HCT116 (cell line): ENCODE data around the gene CENPS. TPM values are rescaled to one million over a fixed set of nuclear protein-coding genes. Genes with fewer than 3 reads are reported as not detected.

Source experiments
- ATAC-seq: fragments of 200-7000 bp; cut with Tn5 transposase; 2 replicates; pipeline ENCODE4 v1.9.1; 2020; ENCODE audit warnings: mild to moderate bottlenecking, moderate library complexity
- BruUV-seq: library from RNA; stranded (reverse); fragments of 400-500 nt; replicated peaks from 2 replicates; lab custom pipeline; 2021; lab: Mats Ljungman, UMichigan
- CTCF ChIA-PET: fragments of 300-600 bp; sonication (Branson Sonifier 250); formaldehyde crosslinking; loops from one replicate; lab custom pipeline; 2021; ENCODE audit warnings: antibody characterized with exemption; lab: Charles Lee
- POLR2A ChIA-PET: fragments of 300-600, 350-600 bp; sonication (Branson Sonifier 250); formaldehyde crosslinking; loops from one replicate; lab custom pipeline; 2021; ENCODE audit warnings: antibody characterized with exemption; lab: Charles Lee
- RAD21 ChIA-PET, 2 experiments: fragments of 300-600 bp; sonication (Branson Sonifier 250); formaldehyde crosslinking; loops; one replicate each; lab custom pipeline; 2023; ENCODE audit warnings: low total read pairs in 2 of 2; ENCODE audit not compliant: uncharacterized antibody in 2 of 2, unreplicated experiment in 2 of 2, low non-redundant PET in 1 of 2; lab: Charles Lee
- DNase-seq: peaks from one replicate; pipeline ENCODE4 v3.0.0-alpha.2; 2010; ENCODE audit warnings: low read depth, low spot score
- H2AFZ ChIP-seq: fragments of 200-600 bp; shearing (Covaris generic), sonication (generic); 2 replicates; pipeline ENCODE4 v1.6.1; 2017; ENCODE audit warnings: low read depth, mixed run types, mixed read lengths, antibody characterized with exemption, low read length; ENCODE audit not compliant: poor library complexity, severe bottlenecking
- H3K27ac ChIP-seq: 2 replicates; pipeline ENCODE4 v1.5.1; 2012; ENCODE audit warnings: low read depth, low read length
- H3K27me3 ChIP-seq: fragments of 200-600 bp; sonication (generic); 2 replicates; pipeline ENCODE4 v1.6.1; 2016; ENCODE audit warnings: mixed run types, low read length, mixed read lengths; ENCODE audit not compliant: insufficient read depth
- H3K36me3 ChIP-seq, 2 experiments: fragments of 200-500 bp in 1 of 2; fragments of 200-600 bp in 1 of 2; sonication (Bioruptor generic) in 1 of 2; sonication (generic) in 1 of 2; 2 replicates each; pipeline versions ENCODE4 v1.5.1 to v1.6.1; 2014 to 2016; ENCODE audit warnings: low read length in 2 of 2, inconsistent platforms in 1 of 2, mixed read lengths in 1 of 2, mixed run types in 1 of 2; ENCODE audit not compliant: insufficient read depth in 2 of 2, control insufficient read depth in 1 of 2
- H3K4me1 ChIP-seq, 2 experiments: fragments of 200-600 bp in 1 of 2; sonication (generic) in 1 of 2; 2 replicates each; pipeline versions ENCODE4 v1.5.1 to v1.6.1; 2012 to 2017; ENCODE audit warnings: low read length in 2 of 2, inconsistent platforms in 1 of 2, mild to moderate bottlenecking in 1 of 2, mixed read lengths in 1 of 2, mixed run types in 1 of 2, moderate library complexity in 1 of 2; ENCODE audit not compliant: insufficient read depth in 2 of 2, control insufficient read depth in 1 of 2
- H3K4me2 ChIP-seq: fragments of 200-600 bp; sonication (generic); 2 replicates; pipeline ENCODE4 v1.6.1; 2017; ENCODE audit warnings: mixed run types, low read length, mixed read lengths
- H3K4me3 ChIP-seq, 2 experiments: fragments of 200-600 bp in 1 of 2; sonication (generic) in 1 of 2; replicated peaks in 1 of 2; 2 replicates each; pipeline ENCODE4 v1.5.1; 2011 to 2016; ENCODE audit warnings: low read length in 2 of 2, control low read depth in 1 of 2, low read depth in 1 of 2, mild to moderate bottlenecking in 1 of 2, mixed read lengths in 1 of 2, mixed run types in 1 of 2
- H3K79me2 ChIP-seq: fragments of 200-600 bp; sonication (generic); 2 replicates; pipeline ENCODE4 v1.6.1; 2017; ENCODE audit warnings: mild to moderate bottlenecking, mixed run types, low read length, moderate library complexity, mixed read lengths; ENCODE audit not compliant: insufficient read depth
- H3K9ac ChIP-seq: fragments of 200-600 bp; sonication (generic); 2 replicates; pipeline ENCODE4 v1.6.1; 2016; ENCODE audit warnings: low read length, mixed read lengths
- H3K9me2 ChIP-seq: fragments of 200-600 bp; sonication (generic), shearing (Covaris generic); 2 replicates; pipeline ENCODE4 v1.6.1; 2017; ENCODE audit warnings: mixed run types, mild to moderate bottlenecking, moderate library complexity; ENCODE audit not compliant: insufficient read depth
- H3K9me3 ChIP-seq, 2 experiments: fragments of 200-500 bp in 1 of 2; fragments of 200-600 bp in 1 of 2; sonication (Bioruptor generic) in 1 of 2; sonication (generic) in 1 of 2; 2 replicates each; pipeline ENCODE4 v1.6.1; 2014 to 2017; ENCODE audit warnings: low read length in 2 of 2, mixed read lengths in 2 of 2, inconsistent platforms in 1 of 2, low read depth in 1 of 2, mild to moderate bottlenecking in 1 of 2, mixed run types in 1 of 2, moderate library complexity in 1 of 2; ENCODE audit not compliant: control insufficient read depth in 1 of 2, insufficient read depth in 1 of 2
- H4K20me1 ChIP-seq: fragments of 200-600 bp; sonication (generic), shearing (Covaris generic); 2 replicates; pipeline ENCODE4 v1.6.1; 2017; ENCODE audit warnings: mixed run types, mild to moderate bottlenecking, moderate library complexity; ENCODE audit not compliant: insufficient read depth
- ATF3 ChIP-seq: IDR thresholded peaks from 2 replicates; pipeline ENCODE4 v1.6.1; 2012
- CBX3 ChIP-seq: IDR thresholded peaks from 2 replicates; pipeline ENCODE4 v1.6.1; 2012; ENCODE audit warnings: low read depth
- EGR1 ChIP-seq: IDR thresholded peaks from 2 replicates; pipeline ENCODE4 v1.6.1; 2012; ENCODE audit warnings: low read depth
- EZH2 ChIP-seq: fragments of 200-600 bp; sonication (generic); IDR thresholded peaks from 2 replicates; pipeline ENCODE4 v1.6.1; 2017; ENCODE audit warnings: antibody characterized with exemption, mixed run types
- FOSL1 ChIP-seq: IDR thresholded peaks from 2 replicates; pipeline ENCODE4 v1.6.1; 2012; ENCODE audit warnings: low read depth
- JUND ChIP-seq: IDR thresholded peaks from 2 replicates; pipeline ENCODE4 v1.6.1; 2012
- POLR2A ChIP-seq: IDR thresholded peaks from 2 replicates; pipeline ENCODE4 v1.7.0; 2011; ENCODE audit warnings: borderline replicate concordance; ENCODE audit not compliant: insufficient read depth, insufficient read length; ENCODE audit errors: extremely low read depth
- POLR2AphosphoS5 ChIP-seq: IDR thresholded peaks from 2 replicates; pipeline ENCODE4 v1.6.1; 2011; ENCODE audit warnings: mild to moderate bottlenecking, low read depth, low read length, moderate library complexity
- RAD21 ChIP-seq: IDR thresholded peaks from 2 replicates; pipeline ENCODE4 v1.6.1; 2012; ENCODE audit warnings: low read depth, mild to moderate bottlenecking
- SP1 ChIP-seq: IDR thresholded peaks from 2 replicates; pipeline ENCODE4 v1.6.1; 2012; ENCODE audit warnings: low read depth
- TCF7L2 ChIP-seq: IDR thresholded peaks from 2 replicates; pipeline ENCODE4 v1.7.0; 2011; ENCODE audit warnings: borderline replicate concordance, inconsistent platforms; ENCODE audit not compliant: insufficient read depth, insufficient read length; ENCODE audit errors: extremely low read depth
- YY1 ChIP-seq: IDR thresholded peaks from 2 replicates; pipeline ENCODE4 v1.6.1; 2011; ENCODE audit warnings: low read length, low read depth, moderate library complexity, mild to moderate bottlenecking; ENCODE audit not compliant: insufficient replicate concordance; ENCODE audit errors: extremely low read depth
- ZBTB33 ChIP-seq: IDR thresholded peaks from 2 replicates; pipeline ENCODE4 v1.6.1; 2011; ENCODE audit warnings: mild to moderate bottlenecking, low read length, moderate library complexity; ENCODE audit not compliant: insufficient replicate concordance; ENCODE audit errors: extremely low read depth
- ZFX ChIP-seq: fragments of 450-650 bp; IDR thresholded peaks from 2 replicates; pipeline ENCODE4 v1.6.1; 2017
- ZNF274 ChIP-seq: fragments of 200-500 bp; sonication (Bioruptor generic); IDR thresholded peaks from 2 replicates; pipeline ENCODE4 v1.6.1; 2014; ENCODE audit warnings: mild to moderate bottlenecking, low read depth, low read length, inconsistent platforms
- intact Hi-C: fragments of 100-400 bp; cut with micrococcal nuclease; formaldehyde crosslinking; loops from 2 replicates; pipeline ENCODE4 v1.10.0; 2022
- total RNA-seq: library from RNA; stranded (reverse); gene quantifications from one replicate; pipeline ENCODE4 v1.2.1, GENCODE V29; 2021; ENCODE audit not compliant: unreplicated experiment

Gene CENPS
- total RNA-seq, 1 experiment from 2014 or later: 21.9 TPM

- no peak for TF ChIP-seq ZBTB33
- TF ChIP-seq ZFX: no peak
These were observed 46.0 kb upstream of the CENPS start (continued) for GRCh38 chr1:10384219-10384618.

GRCh38 chr1:10386761-10387676 lies 43.2 kb upstream of the CENPS start:
- no peak overlapping the region for H2AFZ ChIP-seq
- no peaks in the 10 kb centered on the region for H3K27me3 ChIP-seq
- intact Hi-C loops: no loop called here
- H3K4me2 ChIP-seq: 0 out of 2 replicates have a peak overlapping the region, but pooled peaks have one; percentile 2
- no peak for DNase-seq
- no peak overlapping the region for H3K4me3 ChIP-seq
- H3K36me3 ChIP-seq: no peaks in the 10 kb centered on the region
- ChIA-PET POLR2A (interaction anchor here (2.3 kb wide), 1 partner anchor 11 kb away, joined by 11 read pairs; the partner anchor contains the start of gene PGD), CTCF (interaction anchor here (1.2 to 1.6 kb wide), 2 partner anchors 12 to 107 kb away, joined by 4 to 8 read pairs; partner anchors contain the start of gene PGD), RAD21 (interaction anchor here in 1 of 2 experiments (0.6 kb wide), 1 partner anchor 330 kb away, joined by 3 read pairs; no protein-coding TSS in a partner anchor)
- no peaks in the 10 kb centered on the region for H4K20me1 ChIP-seq
- BruUV-seq: no TSS peak
- 0 out of 2 replicates have a peak, but pooled peaks have one; percentile 14 for ATAC-seq
- H3K79me2 ChIP-seq: no peaks in the 10 kb centered on the region
- H3K4me1 ChIP-seq: peaks cover 5 to 9% of the 10 kb centered on the region in 2 experiments; a peak in 3 of 4 replicates
- no peaks in the 10 kb centered on the region for H3K9me2 ChIP-seq
- H3K9ac ChIP-seq: no peak overlapping the region
- H3K9me3 ChIP-seq: no peaks in the 10 kb centered on the region
- H3K27ac ChIP-seq: peak overlapping the region; percentile 35; the same call in 1 of the 2 replicates
- TF ChIP-seq EGR1 (no peak), JUND (no peak), FOSL1 (no peak), CBX3 (no peak), POLR2AphosphoS5 (no peak), ZBTB33 (no peak), RAD21 (no peak), EZH2 (no peak), SP1 (no peak), ATF3 (no peak), TCF7L2 (no peak), ZNF274 (no peak), POLR2A (no peak), ZFX (no peak), YY1 (no peak)
